Measurements from ENCODE around the gene LRRC3.

DNA sequence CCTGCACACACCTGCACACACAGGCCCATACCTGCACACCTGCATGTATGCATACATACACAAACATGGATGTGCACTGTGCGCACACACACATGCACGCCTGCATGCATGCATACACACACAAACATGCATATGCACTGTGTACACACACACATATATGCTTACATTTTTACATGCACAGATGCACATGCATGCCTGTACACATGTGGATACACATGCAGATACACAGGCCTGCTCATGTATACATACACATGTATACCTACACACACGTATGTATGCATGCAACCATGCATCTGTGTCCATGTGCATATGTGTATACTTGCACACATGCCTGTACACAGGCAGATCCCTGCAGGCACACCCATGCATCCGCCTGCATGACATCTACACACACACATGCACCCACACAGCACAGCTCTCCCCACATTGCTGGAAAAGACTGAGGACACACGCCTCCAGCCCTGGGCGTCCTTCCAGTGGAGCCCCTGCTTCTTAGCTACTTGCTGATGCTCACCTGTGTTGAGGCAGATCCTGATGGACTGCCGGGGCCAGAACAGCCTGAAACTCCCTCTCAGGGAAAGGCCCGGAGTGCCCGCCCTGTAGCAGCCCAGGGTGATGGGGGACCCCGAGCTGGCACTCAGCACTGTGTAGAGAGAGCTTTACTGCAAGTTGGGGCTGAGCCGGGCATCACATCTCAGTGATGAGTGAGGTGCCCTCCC lies 56.1 kb downstream of the LRRC3 start:
- TF ChIP-seq GATA3 (IDR thresholded peaks at IDR 0.05; ENCODE audit: low read depth, low read length) (no peak), GATA2 (IDR thresholded peaks at IDR 0.05; ENCODE audit: low read depth, low read length) (no peak)

All from SH-SY5Y (cell line).